Activated B cell treated with CpG ODN at 0.5 μM for 24 hours (primary cell): ENCODE results near the gene CFAP65. TPM values are rescaled to one million over a fixed set of nuclear protein-coding genes. Genes with fewer than 3 reads are reported as not detected.

Experiments used
- ATAC-seq: fragments of 200-7000 bp; cut with Tn5 transposase; one replicate; pipeline ENCODE4 v1.10.0; 2021; ENCODE audit warnings: low read depth, mild to moderate bottlenecking, moderate library complexity
- CTCF ChIA-PET: fragments of 350-600 bp; sonication (Branson Sonifier 250); formaldehyde crosslinking; loops from one replicate; lab custom pipeline; 2021; ENCODE audit warnings: antibody characterized with exemption; lab: Charles Lee
- POLR2A ChIA-PET: fragments of 350-600 bp; sonication (Branson Sonifier 250); formaldehyde crosslinking; loops from one replicate; lab custom pipeline; 2021; ENCODE audit warnings: antibody characterized with exemption; lab: Charles Lee
- DNase-seq: peaks from one replicate; pipeline ENCODE4 v3.0.0; 2022
- H3K27ac Mint-ChIP-seq: one replicate; pipeline ENCODE4 v1.8.0; 2020; ENCODE audit warnings: mixed read lengths
- H3K27me3 Mint-ChIP-seq: one replicate; pipeline ENCODE4 v1.8.0; 2021; ENCODE audit warnings: mixed read lengths
- H3K36me3 Mint-ChIP-seq: one replicate; pipeline ENCODE4 v1.8.0; 2021; ENCODE audit warnings: low read depth, mixed read lengths
- H3K4me1 Mint-ChIP-seq: one replicate; pipeline ENCODE4 v1.8.0; 2021; ENCODE audit warnings: mixed read lengths
- H3K4me3 Mint-ChIP-seq: one replicate; pipeline ENCODE4 v1.8.0; 2020; ENCODE audit warnings: mild to moderate bottlenecking, mixed read lengths
- H3K9me3 Mint-ChIP-seq: one replicate; pipeline ENCODE4 v1.8.0; 2020; ENCODE audit warnings: mixed read lengths
- intact Hi-C: fragments of 100-400 bp; cut with micrococcal nuclease; formaldehyde crosslinking; loops from one replicate; pipeline ENCODE4 v1.15.1; 2024
- total RNA-seq: library from RNA; stranded (reverse); gene quantifications from 2 replicates; pipeline ENCODE4 v1.2.3, GENCODE V29; 2022
- TF ChIP-seq, protein P1 (sequence below): fragments of 200-600 bp; IDR thresholded peaks from one replicate; pipeline ENCODE4 v1.8.0; 2022; ENCODE audit warnings: antibody characterized with exemption, mild to moderate bottlenecking

The CFAP65 gene
- total RNA-seq, 1 donor from 2014 or later, result not detected

DNA sequence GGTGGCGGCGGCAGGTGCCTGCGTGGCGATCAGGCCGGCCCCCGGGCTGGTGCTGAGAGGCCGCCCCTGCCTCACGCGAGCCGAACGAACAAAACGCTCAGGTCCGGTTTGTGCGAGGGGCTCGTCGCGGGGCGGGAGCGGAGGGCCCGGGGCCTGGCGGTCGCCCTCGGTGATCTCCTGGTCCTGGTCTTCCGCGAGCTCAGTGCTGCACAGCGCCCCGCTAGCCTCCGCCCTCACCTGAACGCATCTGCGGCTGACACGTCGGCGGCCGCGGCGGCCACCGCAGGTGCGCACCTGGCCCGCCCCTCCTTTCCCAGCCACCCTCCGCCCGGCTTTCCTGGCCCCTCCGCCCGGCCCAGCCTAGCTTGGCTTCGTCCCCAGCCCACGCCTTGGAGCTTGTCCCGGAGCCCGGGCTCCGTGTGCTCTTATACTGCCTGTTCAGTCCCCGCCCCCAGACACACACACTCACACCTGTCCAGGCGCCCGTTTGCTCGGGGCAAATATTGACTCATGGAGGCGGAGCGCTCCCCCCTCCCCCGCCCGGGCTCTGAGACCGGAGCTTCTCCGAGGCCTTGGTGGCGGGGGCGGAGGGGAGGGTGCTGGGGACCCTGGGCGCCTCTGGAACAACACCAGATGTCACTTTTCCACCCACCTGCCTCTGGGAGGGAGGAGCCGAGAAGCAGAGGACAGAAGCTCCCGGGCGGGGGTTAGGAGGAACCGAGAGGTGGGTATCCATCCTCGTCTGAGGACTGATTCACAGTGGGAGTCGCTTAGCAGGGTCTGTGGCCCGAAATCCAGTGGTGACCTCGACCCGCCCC lies 39.5 kb downstream of the CFAP65 start:
- Mint-ChIP-seq H3K9me3 (no peaks in the 10 kb centered on the region), H3K36me3 (no peaks in the 10 kb centered on the region), H3K27me3 (peaks cover 62% of the 10 kb centered on the region), H3K4me1 (peaks cover 21% of the 10 kb centered on the region), H3K4me3 (peak overlapping the region; percentile 41), H3K27ac (no peak overlapping the region)
- no peak for DNase-seq
- intact Hi-C loops, result loop anchor here (2.0 kb wide), 2 partner anchors 21 to 149 kb away; no protein-coding TSS in a partner anchor
- POLR2A ChIA-PET, result no interaction called here
- ATAC-seq, result peak; percentile 41
- TF ChIP-seq, protein P1, sequence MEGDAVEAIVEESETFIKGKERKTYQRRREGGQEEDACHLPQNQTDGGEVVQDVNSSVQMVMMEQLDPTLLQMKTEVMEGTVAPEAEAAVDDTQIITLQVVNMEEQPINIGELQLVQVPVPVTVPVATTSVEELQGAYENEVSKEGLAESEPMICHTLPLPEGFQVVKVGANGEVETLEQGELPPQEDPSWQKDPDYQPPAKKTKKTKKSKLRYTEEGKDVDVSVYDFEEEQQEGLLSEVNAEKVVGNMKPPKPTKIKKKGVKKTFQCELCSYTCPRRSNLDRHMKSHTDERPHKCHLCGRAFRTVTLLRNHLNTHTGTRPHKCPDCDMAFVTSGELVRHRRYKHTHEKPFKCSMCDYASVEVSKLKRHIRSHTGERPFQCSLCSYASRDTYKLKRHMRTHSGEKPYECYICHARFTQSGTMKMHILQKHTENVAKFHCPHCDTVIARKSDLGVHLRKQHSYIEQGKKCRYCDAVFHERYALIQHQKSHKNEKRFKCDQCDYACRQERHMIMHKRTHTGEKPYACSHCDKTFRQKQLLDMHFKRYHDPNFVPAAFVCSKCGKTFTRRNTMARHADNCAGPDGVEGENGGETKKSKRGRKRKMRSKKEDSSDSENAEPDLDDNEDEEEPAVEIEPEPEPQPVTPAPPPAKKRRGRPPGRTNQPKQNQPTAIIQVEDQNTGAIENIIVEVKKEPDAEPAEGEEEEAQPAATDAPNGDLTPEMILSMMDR, result no peak
- CTCF ChIA-PET, result interaction anchor here (0.8 to 2.6 kb wide), 2 partner anchors 22 to 126 kb away, joined by 3 to 10 read pairs; no protein-coding TSS in a partner anchor

DNA sequence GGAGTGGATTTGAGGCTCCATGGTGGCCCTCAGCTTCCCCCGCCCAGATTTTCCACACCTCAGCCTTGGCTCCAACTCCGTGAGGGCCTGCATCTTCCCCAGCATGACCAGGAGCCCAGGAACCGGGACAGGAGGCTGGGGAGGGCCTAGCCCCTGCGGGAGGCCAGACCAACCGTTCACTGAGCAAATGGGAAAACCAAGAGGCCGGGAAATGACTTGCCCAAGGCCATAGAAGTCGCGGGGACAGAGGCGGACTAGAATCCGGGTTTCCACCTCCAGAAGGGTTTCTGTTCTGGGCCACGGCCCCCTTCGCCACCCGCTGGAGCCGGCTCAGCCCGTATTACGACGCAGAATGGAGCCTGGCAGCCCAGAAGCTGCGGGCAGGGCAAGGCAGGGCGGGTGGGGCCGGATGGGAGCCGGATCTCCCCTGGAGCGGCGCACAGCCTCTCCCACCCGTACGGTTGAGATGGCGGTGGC lies 40.2 kb downstream of the CFAP65 start:
- DNase-seq (no peak), ATAC-seq (no peak)
- H3K27ac Mint-ChIP-seq, result no peak overlapping the region
- peaks cover 66% of the 10 kb centered on the region for H3K27me3 Mint-ChIP-seq
- peaks cover 23% of the 10 kb centered on the region for H3K4me1 Mint-ChIP-seq
- H3K36me3 Mint-ChIP-seq, result no peaks in the 10 kb centered on the region
- ChIA-PET CTCF (interaction anchor here (2.6 kb wide), 1 partner anchor 21 kb away, joined by 10 read pairs; no protein-coding TSS in a partner anchor), POLR2A (no interaction called here)
- TF ChIP-seq, protein P1, result no peak
- intact Hi-C loops, result no loop called here
- no peak overlapping the region for H3K4me3 Mint-ChIP-seq
- H3K9me3 Mint-ChIP-seq, result no peaks in the 10 kb centered on the region

DNA sequence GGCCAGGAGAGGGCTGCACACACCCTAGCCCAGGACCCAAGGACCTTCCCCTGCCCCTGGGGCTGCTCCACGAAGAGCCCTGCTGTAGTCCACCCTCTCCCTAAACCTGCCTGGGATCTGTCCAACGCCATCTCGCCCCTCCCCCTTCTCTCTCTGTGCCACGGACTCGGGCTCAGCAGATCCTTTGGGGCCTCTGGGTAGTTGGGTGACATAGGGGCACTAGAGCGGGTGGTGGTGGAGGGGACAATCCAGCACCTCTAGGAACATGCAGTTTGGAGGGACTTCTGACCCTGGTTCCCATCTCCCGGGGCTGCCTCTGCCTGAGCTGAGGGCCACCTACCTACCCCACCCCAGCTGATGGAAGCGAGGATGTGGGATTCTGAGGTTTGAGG lies 40.8 kb downstream of the CFAP65 start:
- H3K27ac Mint-ChIP-seq, result no peak overlapping the region
- H3K27me3 Mint-ChIP-seq, result peaks cover 65% of the 10 kb centered on the region
- H3K36me3 Mint-ChIP-seq, result no peaks in the 10 kb centered on the region
- H3K9me3 Mint-ChIP-seq, result no peaks in the 10 kb centered on the region
- peaks cover 29% of the 10 kb centered on the region for H3K4me1 Mint-ChIP-seq
- ATAC-seq (no peak), DNase-seq (no peak)
- TF ChIP-seq, protein P1, result no peak
- CTCF ChIA-PET, result no interaction called here
- POLR2A ChIA-PET, result no interaction called here
- intact Hi-C loops, result no loop called here
- H3K4me3 Mint-ChIP-seq, result peak overlapping the region; percentile 15

GRCh38 chr2:218999881-219000568 lies 41.3 kb downstream of the CFAP65 start:
- intact Hi-C loops, result loop anchor here (5.0 kb wide), 1 partner anchor 57 kb away; no protein-coding TSS in a partner anchor
- Mint-ChIP-seq H3K27ac (no peak overlapping the region), H3K9me3 (no peaks in the 10 kb centered on the region), H3K4me1 (peaks cover 31% of the 10 kb centered on the region), H3K27me3 (peaks cover 65% of the 10 kb centered on the region), H3K4me3 (no peak overlapping the region), H3K36me3 (no peaks in the 10 kb centered on the region)
- CTCF ChIA-PET, result no interaction called here
- TF ChIP-seq, protein P1, result no peak
- no peak for ATAC-seq
- DNase-seq, result no peak
- POLR2A ChIA-PET, result no interaction called here
